GM12878 (cell line): ENCODE data around the gene CILP2. TPM values are rescaled to one million over a fixed set of nuclear protein-coding genes. Genes with fewer than 3 reads are reported as not detected.
A peak's percentile ranks its signal among the peaks of the same experiment; 100 is the strongest.

ENCODE experiments used
- ATAC-seq: fragments of 200-7000 bp; cut with Tn5 transposase; 3 replicates; pipeline ENCODE4 v1.9.1; 2020; ENCODE audit warnings: mild to moderate bottlenecking, moderate library complexity
- BruUV-seq: library from RNA; stranded (reverse); fragments of 400-500 nt; replicated peaks from 2 replicates; lab custom pipeline; 2021; lab: Mats Ljungman, UMichigan
- CTCF ChIA-PET: fragments of 300-600 bp; sonication (Branson Sonifier 250); formaldehyde crosslinking; extraction: SDS; loops from one replicate; lab custom pipeline; 2021; ENCODE audit warnings: inconsistent platforms; lab: Yijun Ruan, JAX
- POLR2A ChIA-PET: fragments of 350-600 bp; formaldehyde crosslinking; extraction: SDS; loops from one replicate; lab custom pipeline; 2021; ENCODE audit warnings: inconsistent platforms; lab: Charles Lee
- RAD21 ChIA-PET: fragments of 300-600 bp; sonication (Branson Sonifier 250); formaldehyde crosslinking; loops from one replicate; lab custom pipeline; 2023; ENCODE audit warnings: antibody characterized with exemption; ENCODE audit not compliant: unreplicated experiment; lab: Charles Lee
- SMC1A ChIA-PET: fragments of 300-600 bp; sonication (Branson Sonifier 250); formaldehyde crosslinking; loops from one replicate; lab custom pipeline; 2023; ENCODE audit not compliant: unreplicated experiment, uncharacterized antibody; lab: Charles Lee
- DNase-seq: peaks from one replicate; pipeline ENCODE4 v3.0.0-alpha.2; 2011; ENCODE audit warnings: low read depth, low spot score
- FAIRE-seq: peaks from 3 replicates; lab custom pipeline; 2011; peaks lifted over from hg19 to GRCh38; lab: Jason Lieb, UNC
- H2AFZ ChIP-seq: 2 replicates; pipeline ENCODE4 v1.6.0; 2011; ENCODE audit warnings: low read depth, low read length, control low read depth; ENCODE audit not compliant: control insufficient read depth
- H3K27ac ChIP-seq: 2 replicates; pipeline ENCODE4 v1.5.1; 2011; ENCODE audit warnings: control low read depth; ENCODE audit not compliant: control insufficient read depth, insufficient read depth
- H3K27me3 ChIP-seq, 2 experiments: replicated peaks in 1 of 2; 2 replicates each; pipeline versions ENCODE4 v1.6.0 to v1.6.1; 2011; ENCODE audit warnings: low read length in 1 of 2; ENCODE audit not compliant: control insufficient read depth in 2 of 2, insufficient read depth in 2 of 2
- H3K36me3 ChIP-seq, 2 experiments: 2 replicates each; pipeline ENCODE4 v1.5.1; 2011; ENCODE audit warnings: low read length in 1 of 2; ENCODE audit not compliant: control insufficient read depth in 2 of 2, insufficient read depth in 2 of 2
- H3K4me1 ChIP-seq: 2 replicates; pipeline ENCODE4 v1.6.1; 2011; ENCODE audit warnings: mild to moderate bottlenecking, low read length, moderate library complexity, mixed read lengths; ENCODE audit not compliant: control insufficient read depth, insufficient read depth
- H3K4me2 ChIP-seq: 2 replicates; pipeline ENCODE4 v1.6.0; 2011; ENCODE audit warnings: control low read depth; ENCODE audit not compliant: control insufficient read depth, insufficient read depth
- H3K4me3 ChIP-seq: fragments of 200-600 bp; sonication (generic); 2 replicates; pipeline ENCODE4 v1.5.1; 2016
- H3K79me2 ChIP-seq: 2 replicates; pipeline ENCODE4 v1.6.0; 2011; ENCODE audit warnings: low read length; ENCODE audit not compliant: control insufficient read depth, insufficient read depth
- H3K9ac ChIP-seq: 2 replicates; pipeline ENCODE4 v1.8.0; 2011; ENCODE audit warnings: low read length, control low read depth, mixed read lengths; ENCODE audit not compliant: control insufficient read depth, insufficient read depth
- H3K9me3 ChIP-seq: replicated peaks from 3 replicates; pipeline ENCODE4 v1.5.1; 2011; ENCODE audit warnings: mild to moderate bottlenecking, low read length; ENCODE audit not compliant: control insufficient read depth, insufficient read depth
- H4K20me1 ChIP-seq: 2 replicates; pipeline ENCODE4 v1.6.0; 2011; ENCODE audit not compliant: control insufficient read depth, insufficient read depth
- ASH2L ChIP-seq: fragments of 300-600, 200-600 bp; sonication (generic); IDR thresholded peaks from 2 replicates; pipeline ENCODE4 v1.6.1; 2017; ENCODE audit warnings: low read depth, mild to moderate bottlenecking, borderline replicate concordance
- CBFB ChIP-seq: IDR thresholded peaks from 2 replicates; pipeline ENCODE4 v1.6.1; 2016; ENCODE audit warnings: antibody characterized with exemption, low read depth
- CEBPB ChIP-seq, 2 experiments: fragments of 150-350 bp in 1 of 2; IDR thresholded peaks; 2 replicates each; pipeline ENCODE4 v1.6.1; 2012 to 2014; ENCODE audit warnings: low read depth in 2 of 2, low read length in 2 of 2, borderline replicate concordance in 1 of 2, inconsistent platforms in 1 of 2
- IKZF2 ChIP-seq, 2 experiments: fragments of 450-650 bp; IDR thresholded peaks; 2 replicates each; pipeline ENCODE4 v1.6.1; 2017; ENCODE audit warnings: mild to moderate bottlenecking in 2 of 2, moderate library complexity in 2 of 2
- NFIC ChIP-seq: IDR thresholded peaks from 2 replicates; pipeline ENCODE4 v1.6.1; 2012; ENCODE audit warnings: low read depth, mild to moderate bottlenecking, inconsistent platforms, low read length, moderate library complexity
- NR2C2 ChIP-seq: IDR thresholded peaks from 2 replicates; pipeline ENCODE4 v1.6.1; 2011; ENCODE audit warnings: borderline replicate concordance, low read depth; ENCODE audit not compliant: control insufficient read depth, insufficient read length
- SMAD5 ChIP-seq: IDR thresholded peaks from 2 replicates; pipeline ENCODE4 v1.6.1; 2016; ENCODE audit warnings: antibody characterized with exemption, low read depth
- SP1 ChIP-seq: IDR thresholded peaks from one replicate; pipeline ENCODE4 v1.6.1; 2011; ENCODE audit warnings: low read depth, low read length
- STAT3 ChIP-seq: IDR thresholded peaks from 2 replicates; pipeline ENCODE4 v1.6.1; 2011; ENCODE audit warnings: low read depth, low read length, improper control_type of control experiment
- TCF12 ChIP-seq: IDR thresholded peaks from 2 replicates; pipeline ENCODE4 v1.6.1; 2011; ENCODE audit warnings: low read depth, mild to moderate bottlenecking, low read length
- ZNF217 ChIP-seq: fragments of 450-650 bp; IDR thresholded peaks from 2 replicates; pipeline ENCODE4 v1.6.1; 2017; ENCODE audit warnings: antibody characterized with exemption, mild to moderate bottlenecking
- ZNF24 ChIP-seq: fragments of 450-650 bp; IDR thresholded peaks from 2 replicates; pipeline ENCODE4 v1.6.1; 2017; ENCODE audit warnings: antibody characterized with exemption, mild to moderate bottlenecking
- ZZZ3 ChIP-seq: IDR thresholded peaks from 2 replicates; pipeline ENCODE4 v1.6.1; 2011; ENCODE audit warnings: low read depth; ENCODE audit not compliant: control insufficient read depth, insufficient read length
- WGBS: methylation state at CpG from one replicate; pipeline ENCODE4 v1.1.6; 2016; ENCODE audit warnings: low lambda C conversion rate; ENCODE audit not compliant: insufficient replicate concordance, insufficient coverage; ENCODE audit errors: missing lambda C conversion rate; 5-methylcytosine and 5-hydroxymethylcytosine counted together
- in situ Hi-C: fragments of 300-500 bp; cut with MboI; formaldehyde crosslinking; loops from 9 replicates; pipeline ENCODE4 v1.14.3; 2018; ENCODE audit warnings: mixed read lengths
- intact Hi-C: fragments of 100-400 bp; cut with micrococcal nuclease; formaldehyde crosslinking; loops from one replicate; pipeline ENCODE4 v1.14.2; 2022; ENCODE audit not compliant: unreplicated experiment
- polyA plus RNA-seq, 11 experiments: library from polyadenylated mRNA; depleted of rRNA in 4 of 11; unstranded in 6 of 11; stranded (reverse) in 5 of 11; fragments of >200 nt; fragmentation: Nextera tagmentation in 4 of 11; fragmentation: Illumina TruSeq in 1 of 11; extraction: Ambion mirVana in 4 of 11; extraction: Trizol in 1 of 11; gene quantifications; 1 replicate in 1 of 11; 2 replicates in 10 of 11; pipeline versions ENCODE4 v1.2.1 to v1.2.3, GENCODE V29; 2011 to 2016; ENCODE audit warnings: inconsistent platforms in 2 of 11, missing spikeins in 2 of 11, low read depth in 1 of 11
- total RNA-seq, 4 experiments: library from RNA; depleted of rRNA in 3 of 4; stranded (reverse); fragments of >200 nt in 3 of 4; fragmentation: Illumina TruSeq in 1 of 4; extraction: Trizol in 1 of 4; gene quantifications; 2 replicates each; pipeline versions ENCODE4 v1.2.1 to v1.2.3, GENCODE V29; 2013 to 2021
- TF ChIP-seq, protein P1 (sequence below): fragments of 450-650 bp; IDR thresholded peaks from 2 replicates; pipeline ENCODE4 v1.6.1; 2016; ENCODE audit warnings: mild to moderate bottlenecking
- TF ChIP-seq, protein P2 (sequence below): fragments of 450-650 bp; formaldehyde crosslinking; IDR thresholded peaks from 2 replicates; pipeline ENCODE4 v1.4.0; 2020; ENCODE audit warnings: mild to moderate bottlenecking, moderate library complexity
- TF ChIP-seq, protein P3 (sequence below): fragments of 450-650 bp; IDR thresholded peaks from 2 replicates; pipeline ENCODE4 v1.6.1; 2017; ENCODE audit warnings: low read depth, mild to moderate bottlenecking, moderate library complexity

Gene CILP2
- total and polyA plus RNA-seq, 10 of the 15 experiments (the other 5 are each of a cell fraction or from before 2014, with no cell fraction given), result 0.05 to 0.08 (median 0.06) TPM; not detected in 6

DNA sequence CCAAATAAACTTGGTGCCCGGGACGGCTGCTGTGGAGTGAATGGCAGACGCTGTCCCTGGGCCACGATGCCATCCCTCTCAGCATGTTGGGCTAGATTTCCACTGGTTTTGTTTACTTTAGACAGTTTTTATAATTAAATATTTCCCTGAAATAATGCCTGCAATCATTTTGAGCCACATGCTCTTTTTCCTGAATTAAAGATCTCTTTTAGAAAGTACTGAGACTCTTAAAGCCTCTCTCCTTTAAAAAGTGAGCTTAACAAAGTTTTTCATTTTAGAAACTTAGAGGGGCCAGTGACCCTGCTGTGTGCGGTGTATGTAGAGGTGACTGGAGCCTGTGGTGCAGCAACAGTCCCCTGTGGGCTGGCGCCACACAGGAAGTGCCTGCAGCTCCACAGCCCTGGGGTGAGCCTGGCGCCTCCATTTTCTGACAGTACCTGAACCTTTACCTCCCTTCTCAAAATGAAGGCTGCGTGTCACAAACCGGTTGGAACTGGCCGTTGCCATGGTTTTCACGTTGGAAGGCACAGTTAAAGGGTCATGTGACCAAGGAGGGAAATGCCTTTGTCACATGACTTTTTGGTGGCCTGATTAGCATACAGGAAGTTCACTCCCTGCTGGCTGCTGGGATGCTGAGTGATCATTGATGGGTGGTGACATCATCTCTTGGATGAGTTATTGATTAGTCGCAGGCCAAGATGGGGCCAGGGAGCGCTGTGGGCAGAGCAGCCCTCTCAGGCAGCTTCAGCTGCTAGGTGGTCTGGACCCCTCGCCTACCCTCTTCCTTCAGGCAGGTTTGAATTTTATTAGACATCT is 49.0 kb upstream of the CILP2 start:
- SMC1A ChIA-PET, result interaction anchor here (0.7 to 5.1 kb wide), 12 partner anchors 10 to 127 kb away, joined by 3 to 97 read pairs (median 3); partner anchors contain the start of gene GATAD2A
- BruUV-seq, result no TSS peak
- peak overlapping the region; percentile 66 for H3K9ac ChIP-seq
- CTCF ChIA-PET, result interaction anchor here (0.6 to 9.3 kb wide), 22 partner anchors 9 to 440 kb away, joined by 3 to 223 read pairs (median 8); partner anchors contain the start of genes BORCS8, GATAD2A, NR2C2AP and RFXANK
- intact Hi-C loops, result loop anchor here (1.0 kb wide), 1 partner anchor 104 kb away; no protein-coding TSS in a partner anchor
- no peaks in the 10 kb centered on the region for H3K9me3 ChIP-seq
- peak overlapping the region; percentile 82 for H3K27ac ChIP-seq
- in situ Hi-C loops, result no loop called here
- 45% methylated on average over 14 of the region's 14 CpGs for WGBS
- H3K36me3 ChIP-seq, result peaks cover 16 to 32% of the 10 kb centered on the region in 2 experiments; a peak in 3 of 4 replicates
- POLR2A ChIA-PET, result interaction anchor here (2.2 to 3.1 kb wide), 2 partner anchors 116 to 124 kb away, joined by 6 to 16 read pairs; no protein-coding TSS in a partner anchor
- RAD21 ChIA-PET, result interaction anchor here (0.7 to 4.8 kb wide), 15 partner anchors 30 to 314 kb away, joined by 3 to 72 read pairs (median 9); partner anchors contain the start of gene GATAD2A
- H2AFZ ChIP-seq, result peak overlapping the region; percentile 42; the same call in 1 of the 2 replicates
- FAIRE-seq, result peak; percentile 96
- H3K4me2 ChIP-seq, result peak overlapping the region; percentile 5
- no peaks in the 10 kb centered on the region for H3K27me3 ChIP-seq
- no peak overlapping the region for H3K4me3 ChIP-seq
- H3K79me2 ChIP-seq, result peaks cover 9% of the 10 kb centered on the region
- no peaks in the 10 kb centered on the region for H4K20me1 ChIP-seq
- DNase-seq, result peak; percentile 73
- peaks cover 28% of the 10 kb centered on the region for H3K4me1 ChIP-seq
- ATAC-seq, result peak; percentile 84
- TF ChIP-seq CEBPB (IDR thresholded peaks at IDR 0.05; ENCODE audit: borderline replicate concordance in 1 of 2, low read depth in 2 of 2, low read length in 2 of 2), result no peak
- no peak for TF ChIP-seq ZNF24
- no peak for TF ChIP-seq NFIC
- TF ChIP-seq, protein P1, sequence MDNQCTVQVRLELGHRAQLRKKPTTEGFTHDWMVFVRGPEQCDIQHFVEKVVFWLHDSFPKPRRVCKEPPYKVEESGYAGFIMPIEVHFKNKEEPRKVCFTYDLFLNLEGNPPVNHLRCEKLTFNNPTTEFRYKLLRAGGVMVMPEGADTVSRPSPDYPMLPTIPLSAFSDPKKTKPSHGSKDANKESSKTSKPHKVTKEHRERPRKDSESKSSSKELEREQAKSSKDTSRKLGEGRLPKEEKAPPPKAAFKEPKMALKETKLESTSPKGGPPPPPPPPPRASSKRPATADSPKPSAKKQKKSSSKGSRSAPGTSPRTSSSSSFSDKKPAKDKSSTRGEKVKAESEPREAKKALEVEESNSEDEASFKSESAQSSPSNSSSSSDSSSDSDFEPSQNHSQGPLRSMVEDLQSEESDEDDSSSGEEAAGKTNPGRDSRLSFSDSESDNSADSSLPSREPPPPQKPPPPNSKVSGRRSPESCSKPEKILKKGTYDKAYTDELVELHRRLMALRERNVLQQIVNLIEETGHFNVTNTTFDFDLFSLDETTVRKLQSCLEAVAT, result no peak
- TF ChIP-seq ASH2L, result no peak
- TF ChIP-seq, protein P2, sequence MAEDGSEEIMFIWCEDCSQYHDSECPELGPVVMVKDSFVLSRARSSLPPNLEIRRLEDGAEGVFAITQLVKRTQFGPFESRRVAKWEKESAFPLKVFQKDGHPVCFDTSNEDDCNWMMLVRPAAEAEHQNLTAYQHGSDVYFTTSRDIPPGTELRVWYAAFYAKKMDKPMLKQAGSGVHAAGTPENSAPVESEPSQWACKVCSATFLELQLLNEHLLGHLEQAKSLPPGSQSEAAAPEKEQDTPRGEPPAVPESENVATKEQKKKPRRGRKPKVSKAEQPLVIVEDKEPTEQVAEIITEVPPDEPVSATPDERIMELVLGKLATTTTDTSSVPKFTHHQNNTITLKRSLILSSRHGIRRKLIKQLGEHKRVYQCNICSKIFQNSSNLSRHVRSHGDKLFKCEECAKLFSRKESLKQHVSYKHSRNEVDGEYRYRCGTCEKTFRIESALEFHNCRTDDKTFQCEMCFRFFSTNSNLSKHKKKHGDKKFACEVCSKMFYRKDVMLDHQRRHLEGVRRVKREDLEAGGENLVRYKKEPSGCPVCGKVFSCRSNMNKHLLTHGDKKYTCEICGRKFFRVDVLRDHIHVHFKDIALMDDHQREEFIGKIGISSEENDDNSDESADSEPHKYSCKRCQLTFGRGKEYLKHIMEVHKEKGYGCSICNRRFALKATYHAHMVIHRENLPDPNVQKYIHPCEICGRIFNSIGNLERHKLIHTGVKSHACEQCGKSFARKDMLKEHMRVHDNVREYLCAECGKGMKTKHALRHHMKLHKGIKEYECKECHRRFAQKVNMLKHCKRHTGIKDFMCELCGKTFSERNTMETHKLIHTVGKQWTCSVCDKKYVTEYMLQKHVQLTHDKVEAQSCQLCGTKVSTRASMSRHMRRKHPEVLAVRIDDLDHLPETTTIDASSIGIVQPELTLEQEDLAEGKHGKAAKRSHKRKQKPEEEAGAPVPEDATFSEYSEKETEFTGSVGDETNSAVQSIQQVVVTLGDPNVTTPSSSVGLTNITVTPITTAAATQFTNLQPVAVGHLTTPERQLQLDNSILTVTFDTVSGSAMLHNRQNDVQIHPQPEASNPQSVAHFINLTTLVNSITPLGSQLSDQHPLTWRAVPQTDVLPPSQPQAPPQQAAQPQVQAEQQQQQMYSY (CRISPR knock-in tag), result 0 out of 2 replicates have a peak, but pooled peaks have one; percentile 72
- no peak for TF ChIP-seq CBFB
- TF ChIP-seq ZZZ3, result no peak
- TF ChIP-seq IKZF2 (IDR thresholded peaks at IDR 0.05), result 0 out of 4 replicates have a peak, but pooled peaks of 1 of the 2 experiments have one; percentile 21
- no peak for TF ChIP-seq SP1
- no peak for TF ChIP-seq ZNF217
- TF ChIP-seq SMAD5, result no peak
- TF ChIP-seq, protein P3, sequence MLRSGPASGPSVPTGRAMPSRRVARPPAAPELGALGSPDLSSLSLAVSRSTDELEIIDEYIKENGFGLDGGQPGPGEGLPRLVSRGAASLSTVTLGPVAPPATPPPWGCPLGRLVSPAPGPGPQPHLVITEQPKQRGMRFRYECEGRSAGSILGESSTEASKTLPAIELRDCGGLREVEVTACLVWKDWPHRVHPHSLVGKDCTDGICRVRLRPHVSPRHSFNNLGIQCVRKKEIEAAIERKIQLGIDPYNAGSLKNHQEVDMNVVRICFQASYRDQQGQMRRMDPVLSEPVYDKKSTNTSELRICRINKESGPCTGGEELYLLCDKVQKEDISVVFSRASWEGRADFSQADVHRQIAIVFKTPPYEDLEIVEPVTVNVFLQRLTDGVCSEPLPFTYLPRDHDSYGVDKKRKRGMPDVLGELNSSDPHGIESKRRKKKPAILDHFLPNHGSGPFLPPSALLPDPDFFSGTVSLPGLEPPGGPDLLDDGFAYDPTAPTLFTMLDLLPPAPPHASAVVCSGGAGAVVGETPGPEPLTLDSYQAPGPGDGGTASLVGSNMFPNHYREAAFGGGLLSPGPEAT, result peak; percentile 88
- no peak for TF ChIP-seq NR2C2
- no peak for TF ChIP-seq TCF12
- TF ChIP-seq STAT3, result no peak
